HepG2 (cell line): ENCODE data around the gene ARHGEF16. TPM values are rescaled to one million over a fixed set of nuclear protein-coding genes. Genes with fewer than 3 reads are reported as not detected.
A peak's percentile ranks its signal among the peaks of the same experiment; 100 is the strongest.

ENCODE experiments used
- ATAC-seq: fragments of 200-7000 bp; cut with Tn5 transposase; 3 replicates; pipeline ENCODE4 v1.9.1; 2020; ENCODE audit warnings: mild to moderate bottlenecking, moderate library complexity
- BruUV-seq: library from RNA; stranded (reverse); fragments of 400-500 nt; replicated peaks from 2 replicates; lab custom pipeline; 2021; lab: Mats Ljungman, UMichigan
- CTCF ChIA-PET: fragments of 300-600 bp; formaldehyde crosslinking; extraction: SDS; loops from one replicate; lab custom pipeline; 2021; ENCODE audit warnings: low total read pairs, inconsistent platforms, low intra/inter-chr PET ratio; lab: Yijun Ruan, JAX
- POLR2A ChIA-PET: fragments of 350-600 bp; sonication (Branson Sonifier 250); formaldehyde crosslinking; loops from one replicate; lab custom pipeline; 2020; ENCODE audit warnings: antibody characterized with exemption, inconsistent platforms; lab: Yijun Ruan, JAX
- DNase-seq: peaks from one replicate; pipeline ENCODE4 v3.0.0-alpha.2; 2015; ENCODE audit warnings: low spot score
- FAIRE-seq: peaks from 3 replicates; lab custom pipeline; 2011; peaks lifted over from hg19 to GRCh38; lab: Jason Lieb, UNC
- H2AFZ ChIP-seq: one replicate; pipeline ENCODE4 v1.6.1; 2011; ENCODE audit warnings: low read length, inconsistent platforms
- H3K27ac ChIP-seq: fragments of 300-600 bp; 3 replicates; pipeline ENCODE4 v1.8.0; 2011; ENCODE audit warnings: mixed run types, mild to moderate bottlenecking, mixed read lengths, low read length, inconsistent platforms; ENCODE audit not compliant: insufficient read depth; ENCODE audit errors: extremely low read length
- H3K27me3 ChIP-seq, 2 experiments: fragments of 200-600 bp in 1 of 2; 2 replicates in 1 of 2; 3 replicates in 1 of 2; pipeline versions ENCODE4 v1.6.0 to v1.8.0; 2011; ENCODE audit warnings: low read length in 2 of 2, mild to moderate bottlenecking in 2 of 2, moderate library complexity in 2 of 2, inconsistent platforms in 1 of 2; ENCODE audit not compliant: insufficient read depth in 2 of 2, control insufficient read depth in 1 of 2
- H3K36me3 ChIP-seq, 2 experiments: fragments of 200-600 bp in 1 of 2; replicated peaks in 1 of 2; 2 replicates in 1 of 2; 3 replicates in 1 of 2; pipeline versions ENCODE4 v1.5.1 to v1.8.0; 2011; ENCODE audit warnings: low read length in 2 of 2, inconsistent platforms in 1 of 2; ENCODE audit not compliant: insufficient read depth in 2 of 2, control insufficient read depth in 1 of 2
- H3K4me1 ChIP-seq: 2 replicates; pipeline ENCODE4 v1.5.1; 2012; ENCODE audit warnings: low read length, inconsistent platforms; ENCODE audit not compliant: insufficient read depth
- H3K4me2 ChIP-seq: 2 replicates; pipeline ENCODE4 v1.6.0; 2011; ENCODE audit warnings: low read depth, low read length, inconsistent platforms
- H3K4me3 ChIP-seq, 3 experiments: fragments of 200-600 bp in 1 of 3; sonication (generic), shearing (Covaris generic) in 1 of 3; replicated peaks in 1 of 3; 2 replicates each; pipeline ENCODE4 v1.5.1; 2011 to 2016; ENCODE audit warnings: low read length in 3 of 3, inconsistent platforms in 2 of 3, low read depth in 2 of 3, mild to moderate bottlenecking in 2 of 3, control low read depth in 1 of 3, mixed read lengths in 1 of 3; ENCODE audit not compliant: insufficient read depth in 1 of 3
- H3K79me2 ChIP-seq: one replicate; pipeline ENCODE4 v1.6.1; 2011; ENCODE audit warnings: low read length, inconsistent platforms; ENCODE audit not compliant: insufficient read depth
- H3K9ac ChIP-seq: 2 replicates; pipeline ENCODE4 v1.6.0; 2011; ENCODE audit warnings: mild to moderate bottlenecking, low read depth, low read length, inconsistent platforms; ENCODE audit not compliant: insufficient read depth
- H3K9me3 ChIP-seq: 2 replicates; pipeline ENCODE4 v1.5.1; 2012; ENCODE audit warnings: mild to moderate bottlenecking, low read length
- H4K20me1 ChIP-seq: 2 replicates; pipeline ENCODE4 v1.6.0; 2011; ENCODE audit warnings: inconsistent platforms, mild to moderate bottlenecking, low read length, moderate library complexity; ENCODE audit not compliant: insufficient read depth
- AKAP8 ChIP-seq: sonication (generic); formaldehyde crosslinking; IDR thresholded peaks from 2 replicates; pipeline ENCODE4 v1.5.1; 2020; ENCODE audit warnings: mild to moderate bottlenecking, missing genetic modification reagents
- DZIP1 ChIP-seq: sonication (generic); formaldehyde crosslinking; IDR thresholded peaks from 2 replicates; pipeline ENCODE4 v1.5.0; 2020; ENCODE audit warnings: mild to moderate bottlenecking, missing genetic modification reagents
- HNRNPH1 ChIP-seq: fragments of 200-400 bp; formaldehyde crosslinking; optimal IDR thresholded peaks from 2 replicates; pipeline ENCODE3; 2017; ENCODE audit warnings: mild to moderate bottlenecking, low read depth, low read length
- NCOA2 ChIP-seq: sonication (generic); formaldehyde crosslinking; IDR thresholded peaks from 2 replicates; pipeline ENCODE4 v1.8.0; 2022; ENCODE audit warnings: inconsistent platforms
- PAX8 ChIP-seq: sonication (generic); formaldehyde crosslinking; IDR thresholded peaks from 2 replicates; pipeline ENCODE4 v1.8.0; 2022; ENCODE audit warnings: mild to moderate bottlenecking, missing genetic modification reagents, borderline replicate concordance
- RBFOX2 ChIP-seq: fragments of 200-400 bp; formaldehyde crosslinking; IDR thresholded peaks from 2 replicates; pipeline ENCODE4 v1.6.1; 2017; ENCODE audit warnings: low read depth, mild to moderate bottlenecking, low read length
- SSRP1 ChIP-seq: IDR thresholded peaks from 2 replicates; pipeline ENCODE4 v1.6.1; 2016; ENCODE audit warnings: control low read depth
- YEATS2 ChIP-seq: sonication (generic); formaldehyde crosslinking; IDR thresholded peaks from 2 replicates; pipeline ENCODE4 v1.4.0; 2020; ENCODE audit warnings: missing genetic modification reagents, borderline replicate concordance
- YY1 ChIP-seq: IDR thresholded peaks from 2 replicates; pipeline ENCODE4 v1.6.1; 2011; ENCODE audit warnings: low read length, low read depth, moderate library complexity, mild to moderate bottlenecking; ENCODE audit not compliant: insufficient read depth, insufficient replicate concordance
- ZNF143 ChIP-seq: sonication (generic); formaldehyde crosslinking; IDR thresholded peaks from 2 replicates; pipeline ENCODE4 v1.4.0; 2020; ENCODE audit warnings: missing genetic modification reagents
- ZNF263 ChIP-seq: sonication (generic); formaldehyde crosslinking; IDR thresholded peaks from 2 replicates; pipeline ENCODE4 v1.4.0; 2020; ENCODE audit warnings: missing genetic modification reagents
- ZNF546 ChIP-seq: sonication (generic); formaldehyde crosslinking; conservative IDR thresholded peaks from 2 replicates; pipeline ENCODE4 v1.8.1; 2023; ENCODE audit warnings: mild to moderate bottlenecking, missing genetic modification reagents
- ZNF614 ChIP-seq: IDR thresholded peaks from 2 replicates; pipeline ENCODE4 v1.6.1; 2018; ENCODE audit warnings: missing biosample characterization, missing genetic modification reagents, inconsistent platforms, borderline replicate concordance
- ZNF710 ChIP-seq: sonication (generic); formaldehyde crosslinking; IDR thresholded peaks from 2 replicates; pipeline ENCODE4 v1.5.0; 2020; ENCODE audit warnings: mild to moderate bottlenecking, missing genetic modification reagents, borderline replicate concordance
- ZUFSP ChIP-seq: sonication (generic); formaldehyde crosslinking; IDR thresholded peaks from 2 replicates; pipeline ENCODE4 v1.9.0; 2021; ENCODE audit warnings: missing genetic modification reagents, mild to moderate bottlenecking, borderline replicate concordance
- WGBS: methylation state at CpG from one replicate; pipeline ENCODE4 v1.1.6; 2017; ENCODE audit warnings: low lambda C conversion rate; 5-methylcytosine and 5-hydroxymethylcytosine counted together
- in situ Hi-C: cut with HindIII; loops from 2 replicates; pipeline ENCODE4 v1.10.0; 2017; ENCODE audit warnings: low pct_unique_long_range_greater_than_20kb; ENCODE audit not compliant: extremely low pct_ligation_motif_present
- intact Hi-C: fragments of 100-400 bp; cut with micrococcal nuclease; formaldehyde crosslinking; loops from one replicate; pipeline ENCODE4 v1.10.0; 2022; ENCODE audit not compliant: unreplicated experiment
- polyA plus RNA-seq, 8 experiments: library from polyadenylated mRNA; depleted of rRNA in 3 of 8; stranded (reverse) in 7 of 8; unstranded in 1 of 8; fragments of >200 nt; fragmentation: Illumina TruSeq in 4 of 8; extraction: Trizol in 4 of 8; gene quantifications; 2 replicates each; pipeline versions ENCODE4 v1.2.1 to v1.2.3, GENCODE V29; 2011 to 2016; ENCODE audit warnings: low read depth in 4 of 8, missing spikeins in 1 of 8, mixed read lengths in 1 of 8; ENCODE audit not compliant: insufficient read depth in 1 of 8
- total RNA-seq, 5 experiments: library from RNA; depleted of rRNA; stranded (reverse); fragments of >200 nt; fragmentation: Illumina TruSeq; extraction: Trizol; gene quantifications; 2 replicates each; pipeline ENCODE4 v1.2.3, GENCODE V29; 2016; ENCODE audit warnings: low read depth in 1 of 5

Gene ARHGEF16
- total and polyA plus RNA-seq, 2 of the 13 experiments (the other 11 are each of a cell fraction or from before 2014, with no cell fraction given), result 20.3 to 39.9 TPM

- no peak for TF ChIP-seq DZIP1 (CRISPR knock-in tag)
- no peak for TF ChIP-seq ZNF263
- TF ChIP-seq AKAP8 (CRISPR knock-in tag), result peak; percentile 7; the same call in 1 of the 2 replicates
- no peak for TF ChIP-seq PAX8 (CRISPR knock-in tag)
Measured at GRCh38 chr1:3481836-3482375, 27.4 kb downstream of the ARHGEF16 start (continued).

- no peak overlapping the region for H3K27ac ChIP-seq
- in situ Hi-C loops, result loop anchor here (5.0 kb wide), 2 partner anchors 40 to 140 kb away; no protein-coding TSS in a partner anchor
- no TSS peak for BruUV-seq
- no peak for TF ChIP-seq ZNF710 (CRISPR knock-in tag)
- no peak for TF ChIP-seq ZNF143
- peak; percentile 26 for TF ChIP-seq RBFOX2
- TF ChIP-seq YEATS2 (CRISPR knock-in tag), result no peak
- no peak for TF ChIP-seq ZNF546
- no peak for TF ChIP-seq HNRNPH1
- TF ChIP-seq NCOA2 (CRISPR knock-in tag), result no peak
- no peak for TF ChIP-seq ZUFSP (CRISPR knock-in tag)
- no peak for TF ChIP-seq ZNF614 (CRISPR knock-in tag)
- TF ChIP-seq YY1, result no peak
- TF ChIP-seq SSRP1, result no peak
Measured at GRCh38 chr1:3482378-3482849, 27.9 kb downstream of the ARHGEF16 start.

More at GRCh38 chr1:3482378-3482849, 27.9 kb downstream of the ARHGEF16 start:
- POLR2A ChIA-PET, result interaction anchor here (1.0 to 3.6 kb wide), 4 partner anchors 11 to 29 kb away, joined by 3 to 20 read pairs (median 11); no protein-coding TSS in a partner anchor
- CTCF ChIA-PET, result interaction anchor here (3.0 kb wide), 1 partner anchor 29 kb away, joined by 70 read pairs; the partner anchor contains the start of gene ARHGEF16
- H3K4me2 ChIP-seq, result no peak overlapping the region
- H3K79me2 ChIP-seq, result no peaks in the 10 kb centered on the region
- peaks cover 5 to 14% of the 10 kb centered on the region in 2 experiments; a peak in 3 of 5 replicates for H3K36me3 ChIP-seq
- no peaks in the 10 kb centered on the region for H3K27me3 ChIP-seq
- intact Hi-C loops, result no loop called here
- H3K4me3 ChIP-seq, result no peak overlapping the region
- no peaks in the 10 kb centered on the region for H3K9me3 ChIP-seq
- H3K4me1 ChIP-seq, result peaks cover 40% of the 10 kb centered on the region
- ATAC-seq (peak; percentile 52), FAIRE-seq (no peak), DNase-seq (no peak)
- no peak overlapping the region for H3K9ac ChIP-seq
- no peak overlapping the region for H2AFZ ChIP-seq
- WGBS, result 78% methylated on average over 6 of the region's 18 CpGs
- H4K20me1 ChIP-seq, result no peaks in the 10 kb centered on the region
